GM19463 (cell line): ENCODE data around the gene LAMC2.
"Not testable (repeated sequence)": the region's sequence is repeated elsewhere in the genome, so short reads cannot be mapped to it uniquely, and the experiment has no call there.

ENCODE experiments used
- ATAC-seq: cut with Tn5 transposase; IDR thresholded peaks from one replicate; pipeline ENCODE4 v1.9.1; 2021; ENCODE audit warnings: mild to moderate bottlenecking, moderate library complexity; ENCODE audit not compliant: unreplicated experiment

The LAMC2 gene

DNA sequence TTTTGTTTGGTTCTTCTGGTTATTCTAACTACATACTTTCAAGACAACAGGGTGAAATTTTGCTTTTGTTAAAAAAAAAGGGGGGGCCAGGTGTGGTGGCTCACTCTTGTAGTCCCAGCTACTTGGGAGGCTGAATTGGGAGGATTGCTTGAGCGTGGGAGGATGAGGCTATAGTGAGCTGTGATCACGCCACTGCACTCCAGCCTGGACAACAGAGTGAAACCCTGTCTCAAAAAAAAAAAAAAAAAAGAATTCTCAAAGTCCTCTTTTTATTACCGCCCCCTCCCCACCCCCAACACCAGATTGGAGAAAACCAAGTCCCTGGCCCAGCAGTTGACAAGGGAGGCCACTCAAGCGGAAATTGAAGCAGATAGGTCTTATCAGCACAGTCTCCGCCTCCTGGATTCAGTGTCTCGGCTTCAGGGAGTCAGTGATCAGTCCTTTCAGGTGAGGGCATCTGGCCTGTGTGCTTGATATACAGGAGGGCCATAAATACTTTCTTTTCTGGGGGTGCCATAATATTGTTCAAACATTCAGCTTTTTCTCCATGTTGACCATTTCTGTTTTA lies 50.2 kb downstream of the LAMC2 start:
- no peak for ATAC-seq

DNA sequence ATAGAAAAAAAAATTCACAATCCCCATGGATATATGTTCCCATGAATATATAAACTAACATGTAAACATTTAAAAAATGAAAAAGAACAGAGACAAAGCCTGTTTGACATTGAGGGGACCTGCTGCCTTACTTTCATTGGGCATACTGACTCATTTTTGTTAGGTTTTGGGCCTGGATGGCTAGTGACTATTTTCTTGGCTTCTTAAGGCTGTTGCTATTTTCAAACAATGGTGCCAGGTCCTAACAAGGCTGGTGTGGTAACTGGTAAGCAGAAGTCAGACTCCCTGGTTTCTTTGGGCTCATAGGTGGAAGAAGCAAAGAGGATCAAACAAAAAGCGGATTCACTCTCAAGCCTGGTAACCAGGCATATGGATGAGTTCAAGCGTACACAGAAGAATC lies 51.0 kb downstream of the LAMC2 start:
- ATAC-seq = no peak

DNA sequence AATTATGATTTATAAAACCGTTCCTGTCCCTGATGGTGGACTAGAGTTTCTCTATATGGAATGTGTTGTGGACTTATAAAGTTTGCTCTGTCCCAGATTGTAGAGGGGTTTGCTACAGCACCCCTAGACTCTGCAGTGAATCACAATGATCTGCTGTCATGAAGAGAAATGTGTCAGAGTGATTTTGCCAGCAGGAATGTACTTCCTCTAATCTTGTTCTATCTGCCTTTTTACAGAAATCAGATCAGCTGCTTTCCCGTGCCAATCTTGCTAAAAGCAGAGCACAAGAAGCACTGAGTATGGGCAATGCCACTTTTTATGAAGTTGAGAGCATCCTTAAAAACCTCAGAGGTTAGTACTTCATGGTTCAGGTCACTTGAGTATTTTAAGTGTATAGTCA lies 52.0 kb downstream of the LAMC2 start:
- ATAC-seq = no peak

DNA sequence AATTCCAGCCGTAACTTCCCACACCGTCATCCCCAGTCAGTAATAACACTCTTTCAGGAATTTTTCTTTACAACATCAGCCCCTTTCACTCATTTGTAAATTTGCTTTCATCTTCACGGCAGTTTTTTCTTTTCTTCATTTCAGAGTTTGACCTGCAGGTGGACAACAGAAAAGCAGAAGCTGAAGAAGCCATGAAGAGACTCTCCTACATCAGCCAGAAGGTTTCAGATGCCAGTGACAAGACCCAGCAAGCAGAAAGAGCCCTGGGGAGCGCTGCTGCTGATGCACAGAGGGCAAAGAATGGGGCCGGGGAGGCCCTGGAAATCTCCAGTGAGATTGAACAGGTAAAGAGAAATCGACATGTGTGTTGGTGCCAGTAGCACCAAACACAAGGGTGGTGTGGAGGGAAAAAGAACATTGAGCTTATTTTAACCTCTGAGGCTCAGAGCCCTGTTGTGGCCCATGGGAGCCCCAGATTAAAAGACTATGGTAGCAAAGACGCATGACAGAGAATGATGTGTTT lies 53.2 kb downstream of the LAMC2 start:
- no peak for ATAC-seq

DNA sequence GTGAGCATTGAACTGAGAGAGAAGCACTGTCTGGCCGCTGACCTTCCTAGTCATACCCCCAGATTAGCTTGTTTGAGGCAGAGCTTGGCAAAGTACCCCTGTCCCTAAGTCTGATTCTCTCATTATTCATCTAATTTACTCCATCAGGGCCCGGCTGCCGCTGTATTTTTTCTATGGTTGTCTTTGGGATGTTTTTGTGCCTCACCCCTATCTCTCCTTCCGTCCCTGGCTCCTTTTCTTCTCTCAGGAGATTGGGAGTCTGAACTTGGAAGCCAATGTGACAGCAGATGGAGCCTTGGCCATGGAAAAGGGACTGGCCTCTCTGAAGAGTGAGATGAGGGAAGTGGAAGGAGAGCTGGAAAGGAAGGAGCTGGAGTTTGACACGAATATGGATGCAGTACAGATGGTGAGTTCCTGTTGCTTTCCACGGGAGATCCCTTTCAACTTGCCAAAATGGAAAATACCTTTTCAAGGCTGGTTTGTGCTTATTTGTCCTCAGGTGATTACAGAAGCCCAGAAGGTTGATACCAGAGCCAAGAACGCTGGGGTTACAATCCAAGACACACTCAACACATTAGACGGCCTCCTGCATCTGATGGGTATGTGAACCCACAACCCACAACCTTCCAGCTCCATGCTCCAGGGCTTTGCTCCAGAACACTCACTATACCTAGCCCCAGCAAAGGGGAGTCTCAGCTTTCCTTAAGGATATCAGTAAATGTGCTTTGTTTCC lies 53.9 kb downstream of the LAMC2 start:
- ATAC-seq = no peak

DNA sequence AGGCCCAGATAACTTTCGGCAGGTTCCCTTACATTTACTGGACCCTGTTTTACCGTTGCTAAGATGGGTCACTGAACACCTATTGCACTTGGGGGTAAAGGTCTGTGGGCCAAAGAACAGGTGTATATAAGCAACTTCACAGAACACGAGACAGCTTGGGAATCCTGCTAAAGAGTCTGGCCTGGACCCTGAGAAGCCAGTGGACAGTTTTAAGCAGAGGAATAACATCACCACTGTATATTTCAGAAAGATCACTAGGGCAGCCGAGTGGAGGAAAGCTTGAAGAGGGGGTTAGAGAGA lies 54.4 kb downstream of the LAMC2 start:
- no peak for ATAC-seq

DNA sequence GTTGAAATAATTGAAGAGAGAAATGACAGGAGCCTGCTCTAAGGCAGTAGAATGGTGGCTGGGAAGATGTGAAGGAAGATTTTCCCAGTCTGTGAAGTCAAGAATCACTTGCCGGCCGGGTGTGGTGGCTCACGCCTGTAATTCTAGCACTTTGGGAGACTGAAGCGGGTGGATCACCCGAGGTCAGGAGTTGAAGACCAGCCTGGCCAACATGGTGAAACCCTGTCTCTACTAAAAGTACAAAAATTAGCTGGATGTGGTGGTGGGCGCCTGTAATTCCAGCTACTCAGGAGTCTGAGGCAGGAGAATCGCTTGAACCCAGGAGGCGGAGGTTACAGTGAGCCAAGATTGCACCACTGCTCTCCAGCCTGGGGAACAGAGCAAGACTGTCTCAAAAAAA lies 54.8 kb downstream of the LAMC2 start:
- ATAC-seq = not testable (repeated sequence)

DNA sequence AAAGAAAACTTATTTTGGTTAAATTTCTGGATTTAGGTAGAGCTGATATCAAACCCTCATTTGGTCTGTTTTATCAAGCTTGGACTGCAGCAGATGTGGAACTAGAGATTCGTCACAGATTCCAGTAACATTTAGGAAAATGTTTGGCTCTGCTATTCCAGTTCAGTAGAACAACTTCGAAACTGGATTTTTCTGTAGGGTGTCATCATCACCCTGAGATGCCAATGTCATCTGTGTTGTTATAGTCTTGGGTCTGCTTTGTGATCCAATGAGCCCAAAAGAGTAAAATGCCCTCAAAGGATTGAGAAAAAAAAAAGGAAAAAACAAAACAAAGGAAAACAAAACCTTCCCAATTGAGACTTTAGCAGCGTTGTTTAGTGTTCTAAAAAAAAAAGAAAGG lies 55.4 kb downstream of the LAMC2 start:
- ATAC-seq = no peak

DNA sequence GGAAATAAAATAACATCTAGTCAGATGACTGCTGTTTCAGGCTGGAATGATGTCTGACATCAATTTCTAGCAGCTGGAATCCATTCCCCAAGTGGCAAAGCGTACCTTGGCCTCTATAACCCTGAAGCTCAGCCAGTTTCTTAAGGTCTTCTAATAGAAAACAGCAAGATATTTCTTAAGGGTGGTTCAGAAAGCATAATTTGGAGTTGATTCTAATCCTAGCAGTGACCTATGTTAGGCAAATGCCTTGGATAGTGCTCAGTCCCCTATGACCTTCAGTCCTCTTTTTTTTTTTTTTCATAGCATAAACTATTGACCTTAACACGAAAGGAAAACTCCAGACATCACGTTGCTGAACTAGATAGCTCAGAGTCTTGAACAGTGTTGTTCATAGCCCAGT lies 56.5 kb downstream of the LAMC2 start:
- no peak for ATAC-seq

DNA sequence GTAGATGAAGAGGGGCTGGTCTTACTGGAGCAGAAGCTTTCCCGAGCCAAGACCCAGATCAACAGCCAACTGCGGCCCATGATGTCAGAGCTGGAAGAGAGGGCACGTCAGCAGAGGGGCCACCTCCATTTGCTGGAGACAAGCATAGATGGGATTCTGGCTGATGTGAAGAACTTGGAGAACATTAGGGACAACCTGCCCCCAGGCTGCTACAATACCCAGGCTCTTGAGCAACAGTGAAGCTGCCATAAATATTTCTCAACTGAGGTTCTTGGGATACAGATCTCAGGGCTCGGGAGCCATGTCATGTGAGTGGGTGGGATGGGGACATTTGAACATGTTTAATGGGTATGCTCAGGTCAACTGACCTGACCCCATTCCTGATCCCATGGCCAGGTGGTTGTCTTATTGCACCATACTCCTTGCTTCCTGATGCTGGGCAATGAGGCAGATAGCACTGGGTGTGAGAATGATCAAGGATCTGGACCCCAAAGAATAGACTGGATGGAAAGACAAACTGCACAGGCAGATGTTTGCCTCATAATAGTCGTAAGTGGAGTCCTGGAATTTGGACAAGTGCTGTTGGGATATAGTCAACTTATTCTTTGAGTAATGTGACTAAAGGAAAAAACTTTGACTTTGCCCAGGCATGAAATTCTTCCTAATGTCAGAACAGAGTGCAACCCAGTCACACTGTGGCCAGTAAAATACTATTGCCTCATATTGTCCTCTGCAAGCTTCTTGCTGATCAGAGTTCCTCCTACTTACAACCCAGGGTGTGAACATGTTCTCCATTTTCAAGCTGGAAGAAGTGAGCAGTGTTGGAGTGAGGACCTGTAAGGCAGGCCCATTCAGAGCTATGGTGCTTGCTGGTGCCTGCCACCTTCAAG lies 57.3 kb downstream of the LAMC2 start:
- ATAC-seq = no peak

DNA sequence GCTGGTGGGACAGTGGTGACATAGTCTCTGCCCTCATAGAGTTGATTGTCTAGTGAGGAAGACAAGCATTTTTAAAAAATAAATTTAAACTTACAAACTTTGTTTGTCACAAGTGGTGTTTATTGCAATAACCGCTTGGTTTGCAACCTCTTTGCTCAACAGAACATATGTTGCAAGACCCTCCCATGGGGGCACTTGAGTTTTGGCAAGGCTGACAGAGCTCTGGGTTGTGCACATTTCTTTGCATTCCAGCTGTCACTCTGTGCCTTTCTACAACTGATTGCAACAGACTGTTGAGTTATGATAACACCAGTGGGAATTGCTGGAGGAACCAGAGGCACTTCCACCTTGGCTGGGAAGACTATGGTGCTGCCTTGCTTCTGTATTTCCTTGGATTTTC lies 58.4 kb downstream of the LAMC2 start:
- ATAC-seq = no peak

DNA sequence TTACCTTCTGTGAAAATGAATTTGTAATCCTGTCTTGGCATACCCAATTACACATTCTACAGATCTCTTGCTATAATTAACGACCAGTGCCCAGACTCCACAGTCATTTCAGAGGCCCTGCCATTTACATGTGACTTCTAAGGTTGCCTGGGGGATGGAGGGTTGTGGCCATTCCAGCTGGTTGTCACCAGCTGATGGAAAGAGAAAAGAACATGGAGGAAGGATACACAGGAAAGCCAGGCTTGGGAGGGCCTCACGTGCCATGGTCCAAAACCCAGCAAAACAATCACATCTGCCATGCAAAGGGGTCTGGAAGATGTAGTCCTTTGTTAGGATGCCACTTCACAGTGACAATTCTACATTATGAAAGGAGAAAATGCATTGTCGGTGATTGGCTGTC lies 59.3 kb downstream of the LAMC2 start:
- ATAC-seq = no peak

DNA sequence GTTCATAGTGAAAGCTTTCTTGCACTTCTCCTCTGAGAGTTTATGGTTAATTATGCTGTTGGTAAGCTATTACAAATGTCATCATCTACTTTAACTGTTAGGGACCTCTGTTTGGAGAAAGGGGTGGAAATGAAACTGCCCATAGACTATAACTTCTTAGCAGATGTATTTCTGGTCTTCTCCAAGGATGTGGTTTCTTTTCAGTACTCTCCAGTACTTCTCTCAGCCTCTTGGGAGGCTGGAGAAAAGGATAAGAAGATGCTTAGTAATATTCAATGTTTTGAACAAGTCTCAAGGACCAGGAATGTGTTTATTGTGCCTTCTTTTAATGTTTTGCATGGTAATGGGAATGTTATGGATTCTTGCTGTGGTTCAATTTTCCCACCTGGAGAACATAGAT lies 60.4 kb downstream of the LAMC2 start:
- ATAC-seq = no peak

DNA sequence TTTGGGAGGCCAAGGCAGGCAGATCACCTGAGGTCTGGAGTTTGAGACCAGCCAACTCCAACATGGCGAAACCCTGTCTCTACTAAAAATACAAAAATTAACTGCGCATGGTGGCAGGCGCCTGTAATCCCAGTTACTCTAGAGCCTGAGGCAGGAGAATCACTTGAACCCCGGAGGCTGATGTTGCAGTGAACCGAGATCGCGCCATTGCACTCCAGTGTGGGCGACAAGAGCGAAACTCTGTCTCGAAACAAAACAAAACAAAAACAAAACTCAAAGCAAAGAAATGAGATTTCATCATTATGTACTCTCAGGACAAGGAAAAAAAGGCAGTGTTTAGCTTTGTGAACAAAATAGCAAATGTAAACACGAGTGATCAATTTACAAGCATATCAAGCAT lies 61.0 kb downstream of the LAMC2 start:
- ATAC-seq = no peak

DNA sequence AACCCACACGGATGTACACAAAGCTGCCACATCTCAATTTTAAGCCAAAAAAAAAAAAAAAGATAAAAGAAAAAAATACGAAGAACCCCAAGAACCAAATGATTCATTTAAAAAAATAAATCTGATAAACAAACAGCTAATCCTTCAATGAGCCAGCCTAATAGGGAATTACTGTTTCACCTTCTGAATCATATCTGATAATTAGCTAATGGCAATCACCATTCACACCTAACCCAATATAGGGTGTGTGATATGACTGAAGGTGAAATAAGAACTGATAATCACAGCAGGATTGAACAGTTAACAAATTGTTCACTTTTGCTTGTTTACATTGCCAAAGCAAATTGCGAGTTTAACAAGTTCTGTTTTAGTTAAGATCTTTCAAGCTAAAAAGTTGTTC lies 61.4 kb downstream of the LAMC2 start:
- no peak for ATAC-seq

DNA sequence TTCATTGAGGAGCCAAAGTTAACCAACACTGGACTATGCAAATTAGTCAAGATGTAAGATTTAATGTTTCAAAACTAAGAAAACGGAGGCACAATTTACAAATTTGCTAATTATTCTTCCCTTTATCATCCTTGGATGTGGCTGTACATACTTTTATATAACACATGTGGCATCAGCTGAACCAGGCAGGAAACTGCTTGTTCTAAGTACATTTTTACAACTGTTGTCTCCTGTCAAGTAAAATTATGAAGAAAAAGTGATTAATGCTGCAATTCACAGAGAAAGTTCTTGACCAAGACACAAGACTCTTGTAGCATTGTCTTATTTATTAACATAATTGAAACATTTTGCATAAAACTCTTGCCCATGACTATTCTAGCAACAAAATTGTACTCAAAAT lies 61.9 kb downstream of the LAMC2 start:
- no peak for ATAC-seq

DNA sequence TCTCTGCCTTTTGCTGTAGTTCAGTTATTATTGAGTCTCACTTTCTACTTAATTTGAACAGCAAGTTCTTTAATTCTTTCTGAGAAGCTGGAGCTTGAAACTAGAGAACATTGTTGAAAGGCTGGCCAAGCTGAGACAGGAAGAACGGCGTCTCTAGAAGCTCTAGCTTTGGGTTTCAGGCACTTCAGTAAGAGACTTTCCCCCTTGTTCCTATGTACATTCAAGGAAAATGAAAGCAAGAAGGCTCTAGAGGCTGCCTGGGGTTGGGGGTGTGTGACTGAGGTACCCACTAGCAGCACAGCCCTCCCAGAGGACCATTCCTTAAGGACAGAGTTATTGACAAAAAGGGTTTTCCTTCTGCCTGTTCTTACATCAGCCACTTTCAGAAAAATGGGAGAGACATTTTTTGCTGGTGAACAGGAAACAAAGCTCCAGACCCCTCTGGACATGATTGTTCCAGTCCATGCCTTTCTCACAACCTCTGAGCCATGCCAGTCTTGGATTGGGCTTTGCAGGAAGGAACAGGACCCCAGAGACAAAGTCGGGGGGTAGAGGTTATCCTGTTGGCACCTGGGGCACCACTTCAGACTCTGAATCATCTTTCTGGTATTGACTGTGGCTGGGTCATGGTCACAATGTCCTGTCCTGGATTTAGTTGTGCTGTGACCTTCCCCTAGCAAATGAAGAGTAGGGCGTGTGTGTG lies 63.1 kb downstream of the LAMC2 start:
- ATAC-seq = no peak

DNA sequence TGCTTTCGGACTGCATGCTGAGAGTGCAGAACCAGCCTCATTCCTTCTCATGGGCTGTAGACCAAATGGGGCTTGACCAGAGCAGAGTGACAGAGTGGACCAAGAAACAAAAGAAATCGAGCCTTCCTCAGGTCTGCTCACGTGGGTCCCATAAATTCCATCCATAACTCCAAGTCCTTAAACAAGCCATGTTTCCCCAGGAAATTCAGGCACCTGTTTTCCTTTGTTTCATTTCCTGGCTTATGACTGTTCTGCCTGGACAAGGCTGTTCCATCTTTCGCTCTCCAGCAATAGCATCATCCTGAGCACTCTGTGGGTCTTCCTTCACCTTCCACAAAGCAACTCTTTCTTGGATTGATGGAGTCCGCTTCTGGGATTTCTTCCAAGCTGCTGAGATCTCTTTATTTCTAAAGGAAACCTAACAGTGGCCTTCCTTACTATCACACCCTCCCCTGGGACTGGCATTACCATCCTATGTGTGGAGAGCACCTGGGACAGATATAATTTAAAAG lies 63.9 kb downstream of the LAMC2 start:
- no peak for ATAC-seq

DNA sequence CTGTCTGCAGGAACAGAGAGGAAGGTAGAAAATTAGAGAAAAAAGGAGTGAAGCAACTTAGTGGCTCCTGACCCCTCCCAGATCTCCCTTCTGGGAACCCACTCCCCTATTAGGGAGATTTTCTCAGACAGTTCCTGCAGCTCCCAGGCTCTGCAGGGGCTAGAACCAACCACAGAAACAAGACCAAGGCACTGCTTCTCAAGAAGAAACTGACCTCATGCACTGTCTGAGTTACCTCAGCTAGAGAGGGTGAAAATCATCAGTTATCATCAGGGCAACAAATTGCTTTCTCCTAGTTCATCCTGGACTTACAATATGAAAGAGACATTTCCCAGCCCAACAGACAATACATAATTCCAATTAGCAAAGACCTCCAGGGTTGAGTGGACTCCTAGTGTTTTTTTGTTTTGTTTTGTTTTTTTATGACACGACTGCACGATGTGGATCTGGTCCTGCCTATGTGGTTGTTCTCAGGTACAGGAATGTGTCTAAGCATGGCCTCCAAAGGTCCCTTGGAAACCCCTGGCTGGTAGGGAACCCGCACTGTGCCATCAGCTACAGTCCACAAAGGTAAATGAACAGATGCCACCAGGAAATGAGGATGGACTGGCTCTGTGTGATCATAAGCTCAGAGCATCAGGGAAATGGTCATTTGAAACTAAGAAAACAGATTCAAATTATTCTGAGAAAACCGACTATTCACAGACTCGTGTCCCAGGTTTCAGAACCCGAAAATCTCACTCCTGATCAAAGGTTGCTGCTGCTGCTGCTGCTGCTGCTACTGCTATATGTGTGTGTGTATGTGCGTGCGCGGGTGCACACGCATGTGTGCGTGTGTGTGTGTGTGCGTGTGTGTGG lies 65.3 kb downstream of the LAMC2 start:
- no peak for ATAC-seq

DNA sequence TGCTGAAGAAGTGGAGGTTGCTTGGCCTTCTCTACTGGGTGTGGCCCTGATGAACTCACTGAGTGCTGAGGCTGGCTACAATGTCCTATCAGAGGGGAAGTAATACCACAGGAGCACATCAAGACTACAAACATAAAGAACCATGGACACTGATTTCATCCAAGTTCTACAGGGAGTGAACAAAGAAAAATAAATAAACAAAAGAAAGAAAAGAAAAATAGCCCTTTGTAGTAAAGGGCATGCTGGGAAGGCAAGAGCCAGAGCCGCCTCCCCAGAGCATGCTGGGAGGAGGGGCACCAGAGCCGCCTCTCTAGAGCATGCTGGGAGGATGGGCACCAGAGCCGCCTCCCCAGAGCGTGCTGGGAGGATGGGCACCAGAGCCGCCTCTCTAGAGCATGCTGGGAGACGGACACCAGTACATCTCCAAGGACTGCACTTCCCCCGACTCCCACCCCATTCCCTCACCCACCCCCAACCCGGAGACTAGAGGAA lies 65.9 kb downstream of the LAMC2 start:
- ATAC-seq = no peak
